ENCODE results near the gene HERC4.
"Not testable (repeated sequence)": the region's sequence is repeated elsewhere in the genome, so short reads cannot be mapped to it uniquely, and the experiment has no call there.

The HERC4 gene

GRCh38 chr10:68010426-68010940 is 64.6 kb downstream of the HERC4 start:
- no peak for TF ChIP-seq CTCF (IDR thresholded peaks at IDR 0.05; ENCODE audit: insufficient read depth, missing control alignments)
- peak; percentile 60 for FAIRE-seq
- no peak for DNase-seq (ENCODE audit: insufficient read length, low spot score)

GRCh38 chr10:68007356-68007755 is 67.7 kb downstream of the HERC4 start:
- no peak for TF ChIP-seq CTCF (IDR thresholded peaks at IDR 0.05; ENCODE audit: insufficient read depth, missing control alignments)
- no peak for DNase-seq (ENCODE audit: insufficient read length, low spot score)
- FAIRE-seq = no peak

GRCh38 chr10:68001539-68001938 is 73.5 kb downstream of the HERC4 start:
- DNase-seq (ENCODE audit: insufficient read length, low spot score) (no peak), FAIRE-seq (no peak)
- no peak for TF ChIP-seq CTCF (IDR thresholded peaks at IDR 0.05; ENCODE audit: insufficient read depth, missing control alignments)

- TF ChIP-seq CTCF (IDR thresholded peaks at IDR 0.05; ENCODE audit: insufficient read depth, missing control alignments) = no peak
- FAIRE-seq = no peak
- no peak for DNase-seq (ENCODE audit: insufficient read length, low spot score)
Observed at GRCh38 chr10:68001000-68001399, 74.1 kb downstream of the HERC4 start.

GRCh38 chr10:67990093-67990492 is 85.0 kb downstream of the HERC4 start:
- FAIRE-seq (no peak), DNase-seq (ENCODE audit: insufficient read length, low spot score) (no peak)
- no peak for TF ChIP-seq CTCF (IDR thresholded peaks at IDR 0.05; ENCODE audit: insufficient read depth, missing control alignments)

GRCh38 chr10:67988606-67989005 is 86.5 kb downstream of the HERC4 start:
- peak; percentile 25 for FAIRE-seq
- no peak for TF ChIP-seq CTCF (IDR thresholded peaks at IDR 0.05; ENCODE audit: insufficient read depth, missing control alignments)
- no peak for DNase-seq (ENCODE audit: insufficient read length, low spot score)

- not testable (repeated sequence) for FAIRE-seq; DNase-seq (ENCODE audit: insufficient read length, low spot score)
Observed at GRCh38 chr10:67982603-67983002, 92.5 kb downstream of the HERC4 start.

- FAIRE-seq (no peak), DNase-seq (ENCODE audit: insufficient read length, low spot score) (no peak)
- TF ChIP-seq CTCF (IDR thresholded peaks at IDR 0.05; ENCODE audit: insufficient read depth, missing control alignments) = no peak
Observed at GRCh38 chr10:67978749-67979148, 96.3 kb downstream of the HERC4 start.

Data from D721Med (cell line).